ENCODE data around the gene AMBRA1. TPM values are rescaled to one million over a fixed set of nuclear protein-coding genes. Genes with fewer than 3 reads are reported as not detected.

AMBRA1 gene
- polyA plus RNA-seq, 1 of the 3 experiments (the other 2 are of a cell fraction) = 10.4 TPM

DNA sequence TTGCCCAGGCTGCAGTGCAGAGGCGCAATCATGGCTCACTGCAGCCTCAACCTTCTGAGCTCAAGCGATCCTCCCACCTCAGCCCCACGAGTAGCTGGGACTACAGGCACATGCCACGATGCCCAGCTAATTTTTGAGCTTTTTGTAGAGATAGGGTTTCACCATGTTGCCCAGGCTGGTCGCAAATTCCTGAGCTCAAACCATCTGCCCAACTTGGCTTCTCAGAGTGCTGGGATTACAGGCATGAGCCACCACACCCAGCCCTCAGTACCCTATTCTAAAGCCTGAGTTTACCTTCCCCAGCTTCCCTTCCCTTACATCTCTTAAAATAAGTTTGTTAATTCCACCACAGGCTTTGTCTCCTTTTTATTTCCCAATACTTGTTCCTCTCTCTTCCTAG is 59.1 kb downstream of the AMBRA1 start:
- no peaks in the 10 kb centered on the region for H3K36me3 ChIP-seq (replicated peaks in 1 of 2; ENCODE audit: control insufficient read depth in 1 of 2, insufficient read depth in 2 of 2, low read length in 1 of 2)
- peaks cover 3% of the 10 kb centered on the region for H3F3A ChIP-seq (replicated peaks; ENCODE audit: insufficient read depth)
- no peak overlapping the region for H3K9ac ChIP-seq
- no peak overlapping the region for H3K27ac ChIP-seq (ENCODE audit: low read depth in 2 of 2, low read length in 1 of 2)
- peaks cover 79% of the 10 kb centered on the region for H4K20me1 ChIP-seq (ENCODE audit: insufficient read depth)
- 100% methylated on average over 3 of the region's 5 CpGs for WGBS (ENCODE audit: low lambda C conversion rate)
- no peak overlapping the region for H3K4me2 ChIP-seq
- H3K4me3 ChIP-seq (ENCODE audit: low read depth in 2 of 2, low read length in 1 of 2) = no peak overlapping the region
- no peak for TF ChIP-seq GABPA (IDR thresholded peaks at IDR 0.05; ENCODE audit: low read depth)
- TF ChIP-seq RCOR1 (IDR thresholded peaks at IDR 0.05; ENCODE audit: low read length) = no peak
- no peak for TF ChIP-seq GATA2 (CRISPR knock-in tag; IDR thresholded peaks at IDR 0.05)
- TF ChIP-seq, protein P1, sequence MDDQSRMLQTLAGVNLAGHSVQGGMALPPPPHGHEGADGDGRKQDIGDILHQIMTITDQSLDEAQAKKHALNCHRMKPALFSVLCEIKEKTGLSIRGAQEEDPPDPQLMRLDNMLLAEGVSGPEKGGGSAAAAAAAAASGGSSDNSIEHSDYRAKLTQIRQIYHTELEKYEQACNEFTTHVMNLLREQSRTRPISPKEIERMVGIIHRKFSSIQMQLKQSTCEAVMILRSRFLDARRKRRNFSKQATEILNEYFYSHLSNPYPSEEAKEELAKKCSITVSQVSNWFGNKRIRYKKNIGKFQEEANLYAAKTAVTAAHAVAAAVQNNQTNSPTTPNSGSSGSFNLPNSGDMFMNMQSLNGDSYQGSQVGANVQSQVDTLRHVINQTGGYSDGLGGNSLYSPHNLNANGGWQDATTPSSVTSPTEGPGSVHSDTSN (IDR thresholded peaks at IDR 0.05) = no peak
- TF ChIP-seq RAD21 (IDR thresholded peaks at IDR 0.05; ENCODE audit: low read length) = no peak
- TF ChIP-seq, protein P2, sequence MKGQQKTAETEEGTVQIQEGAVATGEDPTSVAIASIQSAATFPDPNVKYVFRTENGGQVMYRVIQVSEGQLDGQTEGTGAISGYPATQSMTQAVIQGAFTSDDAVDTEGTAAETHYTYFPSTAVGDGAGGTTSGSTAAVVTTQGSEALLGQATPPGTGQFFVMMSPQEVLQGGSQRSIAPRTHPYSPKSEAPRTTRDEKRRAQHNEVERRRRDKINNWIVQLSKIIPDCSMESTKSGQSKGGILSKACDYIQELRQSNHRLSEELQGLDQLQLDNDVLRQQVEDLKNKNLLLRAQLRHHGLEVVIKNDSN (IDR thresholded peaks at IDR 0.05; ENCODE audit: borderline replicate concordance, low read depth) = no peak
- TF ChIP-seq NFIC (IDR thresholded peaks at IDR 0.05; ENCODE audit: borderline replicate concordance) = no peak
- no peak for TF ChIP-seq FOSL2 (IDR thresholded peaks at IDR 0.05; ENCODE audit: borderline replicate concordance, low read depth)
- TF ChIP-seq, protein P3, sequence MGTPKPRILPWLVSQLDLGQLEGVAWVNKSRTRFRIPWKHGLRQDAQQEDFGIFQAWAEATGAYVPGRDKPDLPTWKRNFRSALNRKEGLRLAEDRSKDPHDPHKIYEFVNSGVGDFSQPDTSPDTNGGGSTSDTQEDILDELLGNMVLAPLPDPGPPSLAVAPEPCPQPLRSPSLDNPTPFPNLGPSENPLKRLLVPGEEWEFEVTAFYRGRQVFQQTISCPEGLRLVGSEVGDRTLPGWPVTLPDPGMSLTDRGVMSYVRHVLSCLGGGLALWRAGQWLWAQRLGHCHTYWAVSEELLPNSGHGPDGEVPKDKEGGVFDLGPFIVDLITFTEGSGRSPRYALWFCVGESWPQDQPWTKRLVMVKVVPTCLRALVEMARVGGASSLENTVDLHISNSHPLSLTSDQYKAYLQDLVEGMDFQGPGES (IDR thresholded peaks at IDR 0.05; ENCODE audit: low read depth, low read length) = no peak
- TF ChIP-seq POLR2AphosphoS5 (IDR thresholded peaks at IDR 0.05; ENCODE audit: low read depth, low read length) = no peak
- TF ChIP-seq MXI1 (IDR thresholded peaks at IDR 0.05; ENCODE audit: low read depth, low read length) = no peak
- TF ChIP-seq JUND (IDR thresholded peaks at IDR 0.05) = no peak
- no peaks in the 10 kb centered on the region for H3K27me3 ChIP-seq (ENCODE audit: insufficient read depth)
- CTCF ChIA-PET = interaction anchor here (8.8 to 9.0 kb wide), 2 partner anchors 45 to 145 kb away, joined by 131 to 204 read pairs; partner anchors contain the start of gene CHRM4
- peaks cover 96% of the 10 kb centered on the region for H3K79me2 ChIP-seq (ENCODE audit: insufficient read depth)
- H3K9me2 ChIP-seq = no peaks in the 10 kb centered on the region
- H3K4me1 ChIP-seq (ENCODE audit: control insufficient read depth in 1 of 2, insufficient read depth in 2 of 2, low read depth in 1 of 2, low read length in 1 of 2) = peaks cover 0 to 6% of the 10 kb centered on the region in 2 experiments; a peak in 2 of 4 replicates
- H2AFZ ChIP-seq (ENCODE audit: low read depth) = no peak overlapping the region
- POLR2A ChIA-PET = no interaction called here
- DNase-seq = no peak
- no peaks in the 10 kb centered on the region for H3K9me3 ChIP-seq

DNA sequence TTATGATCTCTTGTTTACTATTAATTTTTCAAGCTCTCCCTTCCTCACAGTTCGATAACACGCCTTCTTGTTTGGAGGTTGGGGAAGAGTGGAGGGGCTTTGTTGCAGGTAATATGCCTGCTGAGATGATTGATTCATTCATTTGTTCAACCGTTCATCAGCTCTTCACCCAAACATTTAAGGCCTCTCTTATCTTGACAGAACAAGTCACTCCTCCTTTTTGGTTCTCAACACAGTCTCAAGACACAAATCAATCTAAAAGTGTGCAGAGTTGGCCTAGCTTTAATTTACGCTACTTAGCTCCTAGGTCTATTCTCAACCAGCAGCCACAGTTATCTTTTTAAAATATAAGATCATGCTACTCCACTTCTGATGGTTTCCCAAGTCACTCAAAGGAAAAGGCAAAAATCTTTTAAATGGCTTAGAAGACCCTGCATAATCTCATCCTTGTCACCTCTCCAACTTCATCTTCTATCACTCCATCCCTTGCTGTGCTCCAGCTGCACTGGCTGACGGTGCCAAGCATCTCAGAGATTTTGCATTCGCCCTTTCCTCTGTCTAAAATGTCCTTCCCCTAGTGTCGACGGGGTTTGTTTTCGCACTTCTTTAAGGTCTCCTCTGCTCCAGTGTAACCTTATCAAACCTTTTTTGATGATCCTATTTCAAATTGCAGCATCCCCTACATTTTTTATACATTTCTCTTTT is 60.3 kb downstream of the AMBRA1 start:
- ChIA-PET POLR2A (no interaction called here), CTCF (interaction anchor here (1.0 to 9.0 kb wide), 5 partner anchors 44 to 186 kb away, joined by 3 to 204 read pairs (median 3); partner anchors contain the start of genes CHRM4 and DGKZ)
- Histone ChIP-seq H3K27me3 (ENCODE audit: insufficient read depth) (no peaks in the 10 kb centered on the region), H4K20me1 (ENCODE audit: insufficient read depth) (peaks cover 85% of the 10 kb centered on the region), H3K9ac (no peak overlapping the region), H3K4me2 (no peak overlapping the region), H3K9me3 (no peaks in the 10 kb centered on the region), H3K4me1 (ENCODE audit: control insufficient read depth in 1 of 2, insufficient read depth in 2 of 2, low read depth in 1 of 2, low read length in 1 of 2) (peaks cover 0 to 6% of the 10 kb centered on the region in 2 experiments; a peak in 2 of 4 replicates), H3K9me2 (no peaks in the 10 kb centered on the region), H3K27ac (ENCODE audit: low read depth in 2 of 2, low read length in 1 of 2) (no peak overlapping the region), H3K36me3 (replicated peaks in 1 of 2; ENCODE audit: control insufficient read depth in 1 of 2, insufficient read depth in 2 of 2, low read length in 1 of 2) (no peaks in the 10 kb centered on the region), H3F3A (replicated peaks; ENCODE audit: insufficient read depth) (peaks cover 3% of the 10 kb centered on the region), H2AFZ (ENCODE audit: low read depth) (no peak overlapping the region), H3K4me3 (ENCODE audit: low read depth in 2 of 2, low read length in 1 of 2) (no peak overlapping the region), H3K79me2 (ENCODE audit: insufficient read depth) (peaks cover 98% of the 10 kb centered on the region)
- DNase-seq = no peak
- TF ChIP-seq SIN3A (IDR thresholded peaks at IDR 0.05; ENCODE audit: borderline replicate concordance, low read depth, low read length) (no peak), MEF2A (IDR thresholded peaks at IDR 0.05; ENCODE audit: borderline replicate concordance, low read depth) (no peak), FOSL2 (IDR thresholded peaks at IDR 0.05; ENCODE audit: borderline replicate concordance, low read depth) (no peak), TCF12 (IDR thresholded peaks at IDR 0.05) (no peak)
- 95% methylated on average over 9 of the region's 9 CpGs for WGBS (ENCODE audit: low lambda C conversion rate)
